K562 (cell line): Measurements from ENCODE around the gene HDC. TPM values are rescaled to one million over a fixed set of nuclear protein-coding genes. Genes with fewer than 3 reads are reported as not detected.

Experiments used
- ATF4 ChIP-seq: fragments of 450-650 bp; formaldehyde crosslinking; IDR thresholded peaks from 2 replicates; pipeline ENCODE4 v1.4.0; 2022; ENCODE audit warnings: mild to moderate bottlenecking, moderate library complexity
- CBX3 ChIP-seq, 2 experiments: IDR thresholded peaks; 1 replicate in 1 of 2; 2 replicates in 1 of 2; pipeline ENCODE4 v1.6.1; 2012; ENCODE audit warnings: inconsistent platforms in 2 of 2, low read length in 2 of 2, borderline replicate concordance in 1 of 2, control low read depth in 1 of 2
- CREB5 ChIP-seq: fragments of 250-450 bp; sonication (Bioruptor Pico); IDR thresholded peaks from 2 replicates; pipeline ENCODE4 v1.5.0; 2020; ENCODE audit warnings: mild to moderate bottlenecking
- DACH1 ChIP-seq: fragments of 450-650 bp; IDR thresholded peaks from 2 replicates; pipeline ENCODE4 v1.6.1; 2018; ENCODE audit not compliant: partially characterized antibody
- MCM3 ChIP-seq: fragments of 450-650 bp; IDR thresholded peaks from 2 replicates; pipeline ENCODE4 v1.6.1; 2016
- MGA ChIP-seq: fragments of 450-650 bp; IDR thresholded peaks from 2 replicates; pipeline ENCODE4 v1.6.1; 2016; ENCODE audit warnings: mild to moderate bottlenecking, moderate library complexity
- PHTF2 ChIP-seq: fragments of 250-450 bp; sonication (Bioruptor Pico); IDR thresholded peaks from 2 replicates; pipeline ENCODE4 v1.5.0; 2021; ENCODE audit warnings: mild to moderate bottlenecking
- RBM39 ChIP-seq: fragments of 200-400 bp; formaldehyde crosslinking; optimal IDR thresholded peaks from 2 replicates; pipeline ENCODE3; 2018; ENCODE audit warnings: low read depth, low read length
- SAP30 ChIP-seq: fragments of 200-600 bp; sonication (generic); IDR thresholded peaks from 2 replicates; pipeline ENCODE4 v1.6.1; 2012; ENCODE audit warnings: borderline replicate concordance, low read depth, mild to moderate bottlenecking, moderate library complexity, low read length, control low read depth, inconsistent platforms; ENCODE audit not compliant: insufficient read depth, poor library complexity, severe bottlenecking
- SLC30A9 ChIP-seq: fragments of 250-450 bp; sonication (Bioruptor Pico); IDR thresholded peaks from 2 replicates; pipeline ENCODE4 v1.8.0; 2022; ENCODE audit warnings: mild to moderate bottlenecking, moderate library complexity
- TCF3 ChIP-seq: sonication (generic); formaldehyde crosslinking; IDR thresholded peaks from 2 replicates; pipeline ENCODE4 v1.4.0; 2020; ENCODE audit warnings: mild to moderate bottlenecking, missing genetic modification reagents
- TGIF2 ChIP-seq: sonication (generic); formaldehyde crosslinking; IDR thresholded peaks from 2 replicates; pipeline ENCODE4 v1.8.1; 2022; ENCODE audit warnings: mild to moderate bottlenecking, missing genetic modification reagents, moderate library complexity
- ZNF12 ChIP-seq: sonication (generic); formaldehyde crosslinking; IDR thresholded peaks from 2 replicates; pipeline ENCODE4 v1.4.0; 2020; ENCODE audit warnings: mild to moderate bottlenecking, missing genetic modification reagents
- ZNF133 ChIP-seq: fragments of 250-450 bp; sonication (Bioruptor Pico); IDR thresholded peaks from 2 replicates; pipeline ENCODE4 v1.4.0; 2020; ENCODE audit warnings: mild to moderate bottlenecking
- ZNF586 ChIP-seq: fragments of 450-650 bp; formaldehyde crosslinking; conservative IDR thresholded peaks from 2 replicates; pipeline ENCODE4 v1.4.0; 2020; ENCODE audit warnings: mild to moderate bottlenecking, moderate library complexity
- polyA plus RNA-seq, 8 experiments: library from polyadenylated mRNA; depleted of rRNA in 4 of 8; stranded (reverse) in 5 of 8; unstranded in 3 of 8; fragments of >200 nt; fragmentation: Nextera tagmentation in 2 of 8; fragmentation: Illumina TruSeq in 1 of 8; extraction: Ambion mirVana in 2 of 8; extraction: Trizol in 1 of 8; gene quantifications; 2 replicates each; pipeline versions ENCODE4 v1.2.1 to v1.2.3, GENCODE V29; 2011 to 2014; ENCODE audit warnings: inconsistent platforms in 1 of 8, missing spikeins in 1 of 8
- total RNA-seq, 7 experiments: library from RNA; depleted of rRNA in 6 of 7; stranded (reverse); fragments of >200 nt in 6 of 7; fragmentation: Illumina TruSeq in 2 of 7; extraction: Trizol in 2 of 7; gene quantifications; 2 replicates each; pipeline versions ENCODE4 v1.2.1 to v1.2.3, GENCODE V29; 2011 to 2021; ENCODE audit warnings: low replicate concordance in 1 of 7

HDC gene
- total and polyA plus RNA-seq, 9 of the 15 experiments (the other 6 are each of a cell fraction or from before 2014, with no cell fraction given): 0.26 to 5.3 (median 0.99) TPM

- TF ChIP-seq MGA (no peak), ZNF586 (no peak), SLC30A9 (CRISPR knock-in tag) (no peak), TGIF2 (CRISPR knock-in tag) (no peak), SAP30 (no peak), PHTF2 (no peak), ATF4 (CRISPR knock-in tag) (no peak), MCM3 (no peak), ZNF133 (CRISPR knock-in tag) (no peak), DACH1 (peak; percentile 23), RBM39 (no peak), TCF3 (CRISPR knock-in tag) (peak; percentile 83), CBX3 (IDR thresholded peaks at IDR 0.05; ENCODE audit: borderline replicate concordance in 1 of 2, low read length in 2 of 2) (no peak; a peak in 1 of 3 replicates), CREB5 (CRISPR knock-in tag) (no peak), ZNF12 (CRISPR knock-in tag) (no peak)
These were observed 4.5 kb downstream of the HDC start (continued) for GRCh38 chr15:50260969-50261496.
